ENCODE data around the gene INPP5A.

The INPP5A gene

GRCh38 chr10:132779549-132780294 lies 242.1 kb downstream of the INPP5A start:
- Mint-ChIP-seq H3K4me3 (no peak overlapping the region), H3K27ac (no peak overlapping the region), H3K9me3 (no peaks in the 10 kb centered on the region), H3K4me1 (peaks cover 5% of the 10 kb centered on the region), H3K36me3 (ENCODE audit: low read depth) (peaks cover 28% of the 10 kb centered on the region), H3K27me3 (ENCODE audit: low read depth) (peaks cover 46% of the 10 kb centered on the region)
- TF ChIP-seq CTCF (IDR thresholded peaks at IDR 0.05; ENCODE audit: unreplicated experiment in 3 of 3): no peak

- Mint-ChIP-seq H3K27me3 (ENCODE audit: low read depth) (peaks cover 51% of the 10 kb centered on the region), H3K4me1 (peaks cover 5% of the 10 kb centered on the region), H3K27ac (no peak overlapping the region), H3K36me3 (ENCODE audit: low read depth) (peaks cover 28% of the 10 kb centered on the region), H3K4me3 (no peak overlapping the region), H3K9me3 (no peaks in the 10 kb centered on the region)
- TF ChIP-seq CTCF (IDR thresholded peaks at IDR 0.05; ENCODE audit: unreplicated experiment in 3 of 3): no peak
These were observed 242.8 kb downstream of the INPP5A start for GRCh38 chr10:132780356-132780755.

GRCh38 chr10:132781556-132781955 lies 244.0 kb downstream of the INPP5A start:
- no peak for TF ChIP-seq CTCF (IDR thresholded peaks at IDR 0.05; ENCODE audit: unreplicated experiment in 3 of 3)
- H3K4me3 Mint-ChIP-seq: no peak overlapping the region
- H3K4me1 Mint-ChIP-seq: peaks cover 5% of the 10 kb centered on the region

GRCh38 chr10:132783165-132783939 lies 245.8 kb downstream of the INPP5A start:
- peaks cover 5% of the 10 kb centered on the region for H3K4me1 Mint-ChIP-seq
- no peak overlapping the region for H3K27ac Mint-ChIP-seq
- peaks cover 69% of the 10 kb centered on the region for H3K27me3 Mint-ChIP-seq (ENCODE audit: low read depth)
- H3K9me3 Mint-ChIP-seq: no peaks in the 10 kb centered on the region
- peak overlapping the region; percentile 50 to 74 (median 59) for H3K4me3 Mint-ChIP-seq
- peaks cover 28% of the 10 kb centered on the region for H3K36me3 Mint-ChIP-seq (ENCODE audit: low read depth)
- TF ChIP-seq CTCF (IDR thresholded peaks at IDR 0.05; ENCODE audit: unreplicated experiment in 3 of 3): no peak

More at GRCh38 chr10:132781556-132781955, 244.0 kb downstream of the INPP5A start:
- Mint-ChIP-seq H3K36me3 (ENCODE audit: low read depth) (peaks cover 28% of the 10 kb centered on the region), H3K9me3 (no peaks in the 10 kb centered on the region), H3K27me3 (ENCODE audit: low read depth) (peaks cover 56% of the 10 kb centered on the region), H3K27ac (no peak overlapping the region)

GRCh38 chr10:132783940-132784865 lies 246.6 kb downstream of the INPP5A start:
- Mint-ChIP-seq H3K27ac (no peak overlapping the region), H3K36me3 (ENCODE audit: low read depth) (peaks cover 28% of the 10 kb centered on the region), H3K4me3 (peak overlapping the region; percentile 57 to 74 (median 59)), H3K27me3 (ENCODE audit: low read depth) (peaks cover 77% of the 10 kb centered on the region), H3K9me3 (no peaks in the 10 kb centered on the region), H3K4me1 (peaks cover 5% of the 10 kb centered on the region)
- no peak for TF ChIP-seq CTCF (IDR thresholded peaks at IDR 0.05; ENCODE audit: unreplicated experiment in 3 of 3)

Measured in nephron (organoid).